GM19324 (cell line): Measurements from ENCODE around the gene ZBTB16.

Source experiments
- ATAC-seq: cut with Tn5 transposase; IDR thresholded peaks from one replicate; pipeline ENCODE4 v1.9.1; 2021; ENCODE audit warnings: mild to moderate bottlenecking, moderate library complexity; ENCODE audit not compliant: unreplicated experiment, low FRiP score

The ZBTB16 gene

GRCh38 chr11:114221037-114221436 lies 161.5 kb downstream of the ZBTB16 start:
- ATAC-seq = no peak

GRCh38 chr11:114225661-114226060 lies 166.2 kb downstream of the ZBTB16 start:
- no peak for ATAC-seq

GRCh38 chr11:114226356-114226755 lies 166.8 kb downstream of the ZBTB16 start:
- ATAC-seq = no peak

DNA sequence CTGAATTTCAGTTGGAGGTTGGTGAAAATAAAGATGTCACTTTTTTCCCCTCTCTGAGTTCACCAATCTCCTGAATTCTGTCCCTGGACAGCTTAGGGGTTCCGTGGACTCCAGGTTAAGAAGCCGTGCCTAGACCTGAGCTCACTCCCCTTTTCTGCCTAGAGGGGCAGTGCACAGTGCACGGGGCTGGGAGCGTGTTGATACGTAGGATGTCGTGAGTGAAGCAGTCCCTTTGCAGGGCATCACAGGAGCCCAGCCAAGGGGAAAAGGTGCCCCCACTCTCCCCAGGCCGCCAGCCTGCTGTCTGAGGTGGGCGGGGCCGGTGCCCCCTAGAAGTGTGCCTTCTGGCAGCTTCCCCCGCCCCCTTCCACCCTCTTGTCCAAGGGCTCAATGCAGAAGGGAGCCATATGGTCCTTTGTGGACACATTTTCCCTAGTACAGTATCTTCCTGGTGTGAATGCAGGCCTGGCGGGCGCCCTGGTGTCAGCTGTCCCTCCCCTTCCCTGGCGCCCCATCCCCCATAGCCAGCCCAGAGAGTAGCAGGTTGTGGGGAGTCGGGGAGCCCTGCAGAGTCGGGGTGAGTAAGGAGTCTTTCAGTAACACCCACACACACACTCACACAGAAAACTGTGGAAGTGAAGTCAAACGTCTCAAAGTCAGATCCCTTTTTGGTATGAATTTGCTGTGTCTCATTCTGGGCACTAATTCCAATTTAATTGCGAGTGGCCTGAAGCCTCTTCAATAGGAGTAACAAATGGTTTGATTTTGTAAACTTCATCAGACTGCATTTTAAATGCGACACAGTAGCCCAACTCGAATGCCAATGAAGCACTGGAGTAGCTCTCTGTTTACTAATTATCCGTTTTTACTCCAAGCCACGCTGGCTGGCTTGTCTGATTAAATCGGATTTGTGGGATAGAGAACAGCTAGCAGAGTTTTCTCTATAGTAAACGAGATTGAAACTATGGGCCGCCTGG lies 169.2 kb downstream of the ZBTB16 start:
- no peak for ATAC-seq

- no peak for ATAC-seq
Measured at GRCh38 chr11:114230031-114230704, 170.7 kb downstream of the ZBTB16 start.

DNA sequence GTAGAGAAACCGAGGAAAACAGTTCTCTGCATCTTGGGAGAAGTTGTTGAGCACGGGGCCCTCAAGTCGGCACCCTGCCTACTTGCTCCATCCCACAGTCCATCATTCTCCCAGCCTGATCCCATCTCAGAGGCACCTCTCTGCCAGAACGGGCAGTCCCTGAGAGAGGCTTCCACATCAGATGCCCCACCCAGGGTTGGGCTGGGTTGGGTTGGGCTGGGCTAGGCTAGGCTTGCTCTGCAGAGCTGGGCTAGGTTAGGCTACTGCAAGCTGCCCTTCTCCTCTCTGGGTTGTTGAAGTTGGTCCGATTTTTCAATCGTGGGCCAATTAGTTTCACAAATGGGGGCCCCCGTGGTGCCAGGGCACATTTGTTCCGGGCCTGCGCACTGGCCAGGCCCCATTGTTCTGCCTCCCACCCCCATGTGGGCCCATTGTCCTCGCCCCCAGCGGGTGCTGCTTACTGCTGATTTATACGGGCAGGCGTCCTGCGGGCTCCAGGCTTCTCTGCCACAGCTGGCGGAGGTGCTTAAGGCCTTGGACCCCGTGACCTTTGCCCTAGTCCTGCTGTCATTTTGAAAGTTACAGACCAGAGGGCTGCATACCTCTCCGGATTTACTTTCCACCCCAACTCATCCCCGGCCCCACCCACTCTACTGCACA lies 173.0 kb downstream of the ZBTB16 start:
- ATAC-seq = no peak

- no peak for ATAC-seq
Measured at GRCh38 chr11:114233755-114234154, 174.2 kb downstream of the ZBTB16 start.

- ATAC-seq = no peak
Measured at GRCh38 chr11:114236829-114237228, 177.3 kb downstream of the ZBTB16 start.

DNA sequence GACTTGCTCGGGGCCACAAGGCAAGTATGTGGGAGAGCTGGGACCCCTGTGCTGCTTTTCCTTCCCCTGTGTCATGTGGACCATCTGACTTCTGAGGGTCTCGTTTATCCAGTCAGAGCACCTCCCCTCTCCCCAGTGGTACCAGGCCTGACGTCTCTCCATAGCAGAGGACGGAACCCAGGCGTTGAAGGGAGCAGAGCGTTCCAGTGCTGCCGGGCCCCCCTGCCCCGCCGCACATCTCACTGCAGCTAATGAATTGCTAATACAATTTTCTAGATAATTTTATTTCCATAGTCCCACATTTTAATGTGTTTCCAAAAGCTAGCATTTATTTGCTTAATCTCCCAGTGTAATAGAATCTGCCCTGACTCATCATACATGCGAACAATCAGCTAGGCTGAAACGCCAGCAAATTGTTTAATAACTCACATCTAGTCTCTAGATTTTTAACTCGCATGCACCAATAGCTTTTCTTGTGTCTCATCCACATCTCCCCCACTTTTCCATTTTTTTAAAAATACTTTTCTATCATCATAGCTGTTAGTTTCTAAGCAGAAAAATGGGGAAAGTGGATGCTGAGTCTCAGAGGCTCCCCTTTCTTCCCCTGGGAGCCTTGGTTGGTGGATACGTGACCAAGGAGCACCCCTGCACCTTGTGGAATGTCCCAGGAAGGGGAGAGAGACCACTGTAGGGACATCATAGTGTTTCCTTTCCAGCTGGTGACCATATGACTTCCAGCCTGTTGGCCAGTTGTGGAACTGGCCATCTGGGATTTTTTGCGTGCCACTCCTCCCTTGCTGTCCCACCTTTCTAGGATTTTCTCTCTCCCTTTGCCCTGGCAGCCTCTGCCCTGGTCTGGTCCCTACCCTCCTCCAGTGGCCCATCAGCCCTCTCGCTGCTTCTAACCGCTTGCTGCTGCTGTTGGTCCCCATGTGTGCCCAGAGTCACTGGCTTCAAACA lies 178.1 kb downstream of the ZBTB16 start:
- ATAC-seq = no peak

DNA sequence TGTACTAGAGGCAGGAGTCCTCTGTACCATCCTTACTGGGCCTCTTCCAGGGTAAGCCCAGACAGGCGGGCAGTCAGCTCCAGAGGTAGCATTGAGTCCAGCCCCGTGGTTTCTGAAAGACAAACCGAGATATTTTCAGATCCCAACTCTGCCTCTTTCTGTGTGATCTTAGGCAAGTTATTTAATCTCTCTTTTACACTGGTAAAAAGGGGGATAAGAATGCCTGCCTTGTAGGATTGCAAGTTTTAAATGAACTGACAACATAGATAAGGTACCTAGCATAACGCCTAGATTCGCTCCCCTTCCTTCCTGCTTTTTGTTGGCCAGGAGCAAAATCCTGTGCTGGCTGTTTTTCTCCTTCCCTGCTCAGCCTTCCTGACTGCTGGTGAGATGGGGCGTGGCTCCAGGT lies 180.2 kb downstream of the ZBTB16 start:
- no peak for ATAC-seq

DNA sequence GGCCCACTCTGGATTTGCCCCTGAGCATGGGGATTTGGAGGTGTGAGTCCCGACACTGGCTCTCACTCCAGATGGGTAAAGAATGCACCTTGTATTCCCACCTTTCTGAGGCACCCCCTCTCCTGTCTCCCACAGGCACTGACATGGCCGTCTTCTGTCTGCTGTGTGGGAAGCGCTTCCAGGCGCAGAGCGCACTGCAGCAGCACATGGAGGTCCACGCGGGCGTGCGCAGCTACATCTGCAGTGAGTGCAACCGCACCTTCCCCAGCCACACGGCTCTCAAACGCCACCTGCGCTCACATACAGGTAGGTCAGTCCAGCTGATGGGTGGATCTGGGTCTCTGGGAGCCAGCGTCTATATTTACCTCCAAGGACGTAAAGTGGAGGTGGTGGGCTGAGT lies 182.5 kb downstream of the ZBTB16 start:
- ATAC-seq = no peak

- ATAC-seq = no peak
Measured at GRCh38 chr11:114243461-114244372, 184.2 kb downstream of the ZBTB16 start.

DNA sequence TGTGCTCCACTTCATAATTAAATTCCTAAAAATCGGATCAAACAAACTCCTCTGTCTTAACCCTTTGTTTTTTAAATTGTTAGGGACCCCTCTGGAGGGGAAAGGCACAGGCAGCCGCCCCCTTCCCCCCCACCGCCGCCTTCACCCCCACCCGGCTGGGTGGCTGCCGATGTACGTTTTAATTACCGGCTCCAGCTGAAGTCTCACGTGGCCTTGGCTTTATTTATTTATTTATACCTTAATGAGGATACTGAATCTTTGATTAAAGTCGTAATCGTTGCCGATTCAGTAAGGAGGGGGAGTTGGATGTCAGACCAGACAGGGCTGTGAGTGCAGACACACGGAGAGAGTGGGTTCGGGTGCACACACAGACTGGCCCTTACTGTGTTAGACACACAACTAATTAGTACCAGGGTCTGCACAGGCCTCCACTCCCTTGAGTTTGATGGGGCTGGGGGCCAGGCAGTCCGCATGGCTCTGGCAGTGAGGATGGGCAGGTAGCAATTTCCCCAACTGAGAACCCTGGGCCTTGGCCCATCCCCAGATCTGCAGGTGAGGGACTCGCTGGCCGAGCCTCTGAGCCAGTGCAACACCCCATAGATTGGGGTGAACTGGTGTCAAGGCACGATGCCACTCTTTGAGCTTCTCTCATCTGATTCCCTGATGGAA lies 185.3 kb downstream of the ZBTB16 start:
- ATAC-seq = no peak

DNA sequence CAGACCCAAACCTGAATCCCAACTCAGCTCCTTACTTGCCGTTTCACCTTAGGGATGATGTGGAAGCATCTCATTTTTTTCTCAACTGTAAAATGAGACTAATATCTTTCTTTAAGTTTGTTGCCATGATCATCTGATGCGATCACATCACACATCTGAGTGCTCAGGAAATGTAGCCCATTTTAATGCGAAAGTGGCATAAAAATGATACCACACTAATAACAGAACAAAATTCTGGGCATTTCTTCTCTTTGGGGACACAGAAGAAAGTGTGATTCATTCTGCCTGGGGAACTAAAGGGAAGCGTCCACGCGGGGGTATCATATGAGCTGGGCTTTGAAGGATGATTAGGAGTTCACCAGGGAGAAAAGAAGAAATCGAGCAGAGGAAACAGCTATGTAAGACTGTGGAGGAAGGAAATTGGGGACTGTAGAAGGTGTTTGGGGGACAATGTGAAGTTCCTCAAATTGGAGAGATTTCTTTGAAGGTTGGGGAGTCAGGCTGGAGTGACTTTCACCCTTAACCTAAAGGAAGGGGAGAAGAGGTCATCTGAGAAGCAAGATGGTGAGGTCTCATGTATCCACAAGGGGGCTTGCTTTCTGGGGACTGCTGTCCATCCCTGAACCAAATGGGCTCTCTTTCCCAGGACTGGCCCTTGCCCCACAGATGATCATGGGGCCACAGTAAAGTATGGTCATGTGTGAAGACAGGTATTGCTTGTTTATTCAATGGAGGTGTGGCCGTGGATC lies 187.0 kb downstream of the ZBTB16 start:
- ATAC-seq = no peak

DNA sequence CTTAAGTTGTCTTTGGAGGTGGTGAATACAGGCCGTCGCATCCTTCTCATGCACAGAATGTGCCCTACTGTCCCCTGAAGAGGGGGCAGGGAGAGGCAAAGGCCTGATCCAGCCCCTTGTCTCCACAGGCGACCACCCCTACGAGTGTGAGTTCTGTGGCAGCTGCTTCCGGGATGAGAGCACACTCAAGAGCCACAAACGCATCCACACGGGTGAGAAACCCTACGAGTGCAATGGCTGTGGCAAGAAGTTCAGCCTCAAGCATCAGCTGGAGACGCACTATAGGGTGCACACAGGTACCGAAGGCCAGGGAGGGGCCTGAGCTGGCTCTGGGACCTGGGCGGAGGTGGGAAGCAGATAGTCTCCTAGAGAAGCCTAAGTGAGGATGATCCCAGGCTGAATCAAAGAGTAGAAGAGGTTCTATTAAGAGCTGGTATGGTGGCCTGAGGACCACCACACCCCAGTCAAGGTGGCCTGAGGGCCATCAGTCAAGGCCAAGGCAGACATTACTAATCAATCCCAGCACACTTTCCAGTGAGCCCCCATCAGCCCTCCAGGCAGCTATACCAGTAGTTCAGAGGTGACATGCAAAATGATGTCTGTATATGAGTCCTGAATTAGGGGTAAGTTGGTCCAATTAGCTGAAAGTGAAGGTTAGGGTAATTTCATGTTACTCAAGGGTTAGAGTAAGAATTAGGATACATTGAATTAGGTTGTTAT lies 187.7 kb downstream of the ZBTB16 start:
- ATAC-seq = no peak

DNA sequence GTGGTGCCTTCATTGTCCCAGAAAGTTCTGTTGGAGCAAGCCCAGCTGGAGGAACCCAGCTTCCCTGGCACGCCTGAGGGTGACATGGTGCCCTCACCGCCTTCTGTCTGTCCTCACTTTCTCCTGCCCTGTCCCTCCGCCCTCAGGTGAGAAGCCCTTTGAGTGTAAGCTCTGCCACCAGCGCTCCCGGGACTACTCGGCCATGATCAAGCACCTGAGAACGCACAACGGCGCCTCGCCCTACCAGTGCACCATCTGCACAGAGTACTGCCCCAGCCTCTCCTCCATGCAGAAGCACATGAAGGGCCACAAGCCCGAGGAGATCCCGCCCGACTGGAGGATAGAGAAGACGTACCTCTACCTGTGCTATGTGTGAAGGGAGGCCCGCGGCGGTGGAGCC lies 190.7 kb downstream of the ZBTB16 start:
- no peak for ATAC-seq
